Mesendoderm (in vitro differentiated cells): Measurements from ENCODE around the gene TEX264.

Source experiments
- DNase-seq: peaks from one replicate; pipeline ENCODE4 v3.0.0; 2013
- H2AK5ac ChIP-seq: 2 replicates; pipeline ENCODE4 v1.6.1; 2013; ENCODE audit warnings: low read length, inconsistent platforms
- H2BK120ac ChIP-seq: 2 replicates; pipeline ENCODE4 v1.6.1; 2013; ENCODE audit warnings: low read depth, mild to moderate bottlenecking, low read length, moderate library complexity, mixed read lengths
- H2BK15ac ChIP-seq: replicated peaks from 2 replicates; pipeline ENCODE4 v1.6.1; 2013; ENCODE audit warnings: low read depth, mild to moderate bottlenecking, moderate library complexity
- H2BK5ac ChIP-seq: 2 replicates; pipeline ENCODE4 v1.6.1; 2013; ENCODE audit warnings: low read length, inconsistent platforms
- H3K18ac ChIP-seq: 2 replicates; pipeline ENCODE4 v1.6.1; 2013; ENCODE audit warnings: mild to moderate bottlenecking, low read length, mixed read lengths
- H3K23ac ChIP-seq: one replicate; pipeline ENCODE4 v1.6.1; 2013; ENCODE audit warnings: low read length
- H3K27ac ChIP-seq: 2 replicates; pipeline ENCODE4 v1.5.1; 2013; ENCODE audit warnings: low read depth, mild to moderate bottlenecking, inconsistent platforms, low read length, moderate library complexity
- H3K27me3 ChIP-seq: 2 replicates; pipeline ENCODE4 v1.6.1; 2013; ENCODE audit warnings: low read length, control low read depth, mild to moderate bottlenecking, inconsistent platforms; ENCODE audit not compliant: insufficient read depth, poor library complexity
- H3K36me3 ChIP-seq: 2 replicates; pipeline ENCODE4 v1.6.1; 2013; ENCODE audit warnings: low read length, inconsistent platforms; ENCODE audit not compliant: control insufficient read depth, insufficient read depth
- H3K4ac ChIP-seq: one replicate; pipeline ENCODE4 v1.6.1; 2013; ENCODE audit warnings: low read depth, mild to moderate bottlenecking, low read length, moderate library complexity
- H3K4me1 ChIP-seq: 2 replicates; pipeline ENCODE4 v1.6.1; 2013; ENCODE audit warnings: low read depth, low read length, inconsistent platforms; ENCODE audit not compliant: control insufficient read depth
- H3K4me2 ChIP-seq: 2 replicates; pipeline ENCODE4 v1.6.1; 2013; ENCODE audit warnings: low read length
- H3K4me3 ChIP-seq: 2 replicates; pipeline ENCODE4 v1.5.1; 2013; ENCODE audit warnings: mild to moderate bottlenecking, low read length
- H3K56ac ChIP-seq: one replicate; pipeline ENCODE4 v1.6.1; 2013; ENCODE audit warnings: low read length
- H3K79me1 ChIP-seq: 2 replicates; pipeline ENCODE4 v1.6.1; 2013; ENCODE audit warnings: low read length, inconsistent platforms
- H3K79me2 ChIP-seq: 2 replicates; pipeline ENCODE4 v1.6.1; 2013; ENCODE audit warnings: mild to moderate bottlenecking, low read length; ENCODE audit not compliant: control insufficient read depth, insufficient read depth
- H3K9ac ChIP-seq: 2 replicates; pipeline ENCODE4 v1.6.1; 2013; ENCODE audit warnings: low read length, inconsistent platforms
- H4K5ac ChIP-seq: one replicate; pipeline ENCODE4 v1.6.1; 2013; ENCODE audit warnings: low read length
- H4K8ac ChIP-seq: one replicate; pipeline ENCODE4 v1.6.1; 2013; ENCODE audit warnings: low read depth, mild to moderate bottlenecking, control low read depth, low read length, moderate library complexity
- WGBS: extraction: QIAGEN DNeasy Blood & Tissue Kit; methylation state at CpG from one replicate; pipeline ENCODE4 v1.1.7; 2013; ENCODE audit warnings: low lambda C conversion rate, missing lambda C conversion rate; ENCODE audit not compliant: insufficient coverage; ENCODE audit errors: extremely low coverage; 5-methylcytosine and 5-hydroxymethylcytosine counted together

Gene TEX264

GRCh38 chr3:51715231-51715976 is 44.4 kb downstream of the TEX264 start:
- DNase-seq = no peak

DNA sequence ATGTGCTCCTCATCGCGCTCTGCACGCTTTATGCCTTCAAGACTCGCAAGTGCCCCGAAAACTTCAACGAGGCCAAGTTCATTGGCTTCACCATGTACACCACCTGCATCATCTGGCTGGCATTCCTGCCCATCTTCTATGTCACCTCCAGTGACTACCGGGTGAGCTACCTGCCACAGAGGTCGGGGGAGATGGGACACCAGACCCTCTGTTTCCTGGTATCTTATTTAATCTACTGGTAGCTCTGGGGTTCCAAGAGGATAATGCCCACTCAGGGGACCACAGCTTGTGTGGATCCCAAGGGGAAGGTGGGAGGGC is 44.9 kb downstream of the TEX264 start:
- Histone ChIP-seq H4K8ac (no peak overlapping the region), H3K23ac (peak overlapping the region; percentile 50), H3K79me1 (no peaks in the 10 kb centered on the region), H3K56ac (no peak overlapping the region), H3K4ac (no peak overlapping the region), H2BK5ac (no peak overlapping the region), H3K27me3 (no peaks in the 10 kb centered on the region), H4K5ac (no peak overlapping the region), H3K36me3 (no peaks in the 10 kb centered on the region), H3K79me2 (no peaks in the 10 kb centered on the region), H3K18ac (no peak overlapping the region), H2AK5ac (no peak overlapping the region), H3K9ac (no peak overlapping the region), H2BK15ac (no peak overlapping the region), H3K27ac (no peak overlapping the region), H2BK120ac (no peak overlapping the region), H3K4me3 (no peak overlapping the region), H3K4me1 (no peaks in the 10 kb centered on the region), H3K4me2 (no peak overlapping the region)
- WGBS = no CpG with 5 or more reads among the region's 8 CpGs
- DNase-seq = no peak

More at GRCh38 chr3:51715231-51715976, 44.4 kb downstream of the TEX264 start:
- no CpG with 5 or more reads among the region's 36 CpGs for WGBS
- Histone ChIP-seq H3K56ac (no peak overlapping the region), H3K4me1 (no peaks in the 10 kb centered on the region), H3K4me2 (no peak overlapping the region), H3K79me1 (no peaks in the 10 kb centered on the region), H3K36me3 (no peaks in the 10 kb centered on the region), H3K23ac (no peak overlapping the region), H3K4ac (no peak overlapping the region), H3K18ac (no peak overlapping the region), H2BK15ac (no peak overlapping the region), H3K27me3 (no peaks in the 10 kb centered on the region), H3K79me2 (no peaks in the 10 kb centered on the region), H3K4me3 (no peak overlapping the region), H2BK5ac (no peak overlapping the region), H3K9ac (no peak overlapping the region), H2AK5ac (no peak overlapping the region), H4K8ac (no peak overlapping the region), H4K5ac (no peak overlapping the region), H2BK120ac (no peak overlapping the region), H3K27ac (no peak overlapping the region)

- Histone ChIP-seq H2AK5ac (no peak overlapping the region), H3K36me3 (no peaks in the 10 kb centered on the region), H3K79me1 (no peaks in the 10 kb centered on the region), H3K9ac (no peak overlapping the region), H4K5ac (no peak overlapping the region), H3K18ac (no peak overlapping the region), H3K4me3 (no peak overlapping the region), H3K56ac (no peak overlapping the region), H3K4me2 (no peak overlapping the region), H3K27ac (no peak overlapping the region), H3K79me2 (no peaks in the 10 kb centered on the region), H3K4me1 (no peaks in the 10 kb centered on the region), H2BK5ac (no peak overlapping the region), H3K27me3 (no peaks in the 10 kb centered on the region), H2BK120ac (no peak overlapping the region), H4K8ac (no peak overlapping the region), H3K23ac (no peak overlapping the region), H2BK15ac (no peak overlapping the region), H3K4ac (no peak overlapping the region)
- DNase-seq = no peak
- WGBS = no CpG with 5 or more reads among the region's 5 CpGs
Observed at GRCh38 chr3:51716805-51717204, 45.8 kb downstream of the TEX264 start.

GRCh38 chr3:51717446-51717845 is 46.4 kb downstream of the TEX264 start:
- Histone ChIP-seq H3K4me3 (no peak overlapping the region), H3K27ac (no peak overlapping the region), H3K79me1 (no peaks in the 10 kb centered on the region), H4K5ac (no peak overlapping the region), H3K27me3 (no peaks in the 10 kb centered on the region), H3K4me1 (no peaks in the 10 kb centered on the region), H3K4me2 (no peak overlapping the region), H2BK5ac (no peak overlapping the region), H3K9ac (no peak overlapping the region), H2BK15ac (no peak overlapping the region), H4K8ac (no peak overlapping the region), H2BK120ac (no peak overlapping the region), H3K79me2 (no peaks in the 10 kb centered on the region), H3K56ac (no peak overlapping the region), H3K23ac (no peak overlapping the region), H3K18ac (no peak overlapping the region), H2AK5ac (no peak overlapping the region), H3K36me3 (no peaks in the 10 kb centered on the region), H3K4ac (no peak overlapping the region)
- WGBS = no CpG with 5 or more reads among the region's 10 CpGs
- DNase-seq = no peak

- Histone ChIP-seq H3K79me2 (no peaks in the 10 kb centered on the region), H3K23ac (no peak overlapping the region), H2BK15ac (no peak overlapping the region), H3K4me3 (no peak overlapping the region), H3K4ac (no peak overlapping the region), H3K18ac (no peak overlapping the region), H2AK5ac (no peak overlapping the region), H4K8ac (no peak overlapping the region), H3K27ac (no peak overlapping the region), H3K9ac (no peak overlapping the region), H2BK5ac (no peak overlapping the region), H3K36me3 (no peaks in the 10 kb centered on the region), H3K56ac (no peak overlapping the region), H3K4me2 (no peak overlapping the region), H3K27me3 (no peaks in the 10 kb centered on the region), H4K5ac (no peak overlapping the region), H3K79me1 (no peaks in the 10 kb centered on the region), H2BK120ac (no peak overlapping the region), H3K4me1 (no peaks in the 10 kb centered on the region)
- no peak for DNase-seq
- no CpG with 5 or more reads among the region's 7 CpGs for WGBS
Observed at GRCh38 chr3:51717947-51718346, 46.9 kb downstream of the TEX264 start.
